ENCODE results near the gene HEXD.
"Not testable (repeated sequence)": the region's sequence is repeated elsewhere in the genome, so short reads cannot be mapped to it uniquely, and the experiment has no call there.

Gene HEXD

GRCh38 chr17:82442643-82443464 is 24.7 kb downstream of the HEXD start:
- DNase-seq = no peak

GRCh38 chr17:82443465-82444283 is 25.5 kb downstream of the HEXD start:
- no peak for DNase-seq

GRCh38 chr17:82444284-82444893 is 26.2 kb downstream of the HEXD start:
- DNase-seq = no peak

- no peak for DNase-seq
Measured at GRCh38 chr17:82444941-82445521, 26.9 kb downstream of the HEXD start.

- no peak for DNase-seq
Measured at GRCh38 chr17:82445542-82445941, 27.4 kb downstream of the HEXD start.

- no peak for DNase-seq
Measured at GRCh38 chr17:82446124-82446523, 28.0 kb downstream of the HEXD start.

GRCh38 chr17:82446649-82447048 is 28.5 kb downstream of the HEXD start:
- no peak for DNase-seq

- DNase-seq = no peak
Measured at GRCh38 chr17:82447876-82448275, 29.7 kb downstream of the HEXD start.

- DNase-seq = peak; percentile 38
Measured at GRCh38 chr17:82449131-82449882, 31.2 kb downstream of the HEXD start.

GRCh38 chr17:82449883-82450356 is 31.8 kb downstream of the HEXD start:
- no peak for DNase-seq

- DNase-seq = peak; percentile 74
Measured at GRCh38 chr17:82450357-82451106, 32.4 kb downstream of the HEXD start, which contains the start of gene CYBC1. TSS of gene CYBC1 (minus strand) at chr17:82450752. CDS start at chr17:82449254, 1,498 bp downstream.

- no peak for DNase-seq
Measured at GRCh38 chr17:82452162-82452561, 34.0 kb downstream of the HEXD start.

GRCh38 chr17:82453151-82453550 is 35.0 kb downstream of the HEXD start:
- DNase-seq = not testable (repeated sequence)

GRCh38 chr17:82453706-82454105 is 35.6 kb downstream of the HEXD start:
- DNase-seq = not testable (repeated sequence)

- peak; percentile 11 for DNase-seq
Measured at GRCh38 chr17:82457073-82457928, 39.2 kb downstream of the HEXD start.

GRCh38 chr17:82457929-82458178 is 39.7 kb downstream of the HEXD start:
- DNase-seq = peak; percentile 95

- DNase-seq = peak; percentile 97
Measured at GRCh38 chr17:82458179-82458884, 40.2 kb downstream of the HEXD start, which contains the start of gene NARF. TSS of gene NARF (plus strand) at chr17:82458741. CDS start at chr17:82458804, 63 bp downstream.

- DNase-seq = peak; percentile 9
Measured at GRCh38 chr17:82458885-82459424, 40.8 kb downstream of the HEXD start.

GRCh38 chr17:82459936-82460335 is 41.8 kb downstream of the HEXD start:
- DNase-seq = not testable (repeated sequence)

Measured in SHP77 treated with DMSO at 0.1 percent for 48 hours (cell line).